HG03432 (cell line): ENCODE measurements around the gene HOXA5.

Experiments used
- ATAC-seq: cut with Tn5 transposase; IDR thresholded peaks from one replicate; pipeline ENCODE4 v1.9.1; 2021; ENCODE audit warnings: mild to moderate bottlenecking, moderate library complexity; ENCODE audit not compliant: unreplicated experiment

HOXA5 gene

DNA sequence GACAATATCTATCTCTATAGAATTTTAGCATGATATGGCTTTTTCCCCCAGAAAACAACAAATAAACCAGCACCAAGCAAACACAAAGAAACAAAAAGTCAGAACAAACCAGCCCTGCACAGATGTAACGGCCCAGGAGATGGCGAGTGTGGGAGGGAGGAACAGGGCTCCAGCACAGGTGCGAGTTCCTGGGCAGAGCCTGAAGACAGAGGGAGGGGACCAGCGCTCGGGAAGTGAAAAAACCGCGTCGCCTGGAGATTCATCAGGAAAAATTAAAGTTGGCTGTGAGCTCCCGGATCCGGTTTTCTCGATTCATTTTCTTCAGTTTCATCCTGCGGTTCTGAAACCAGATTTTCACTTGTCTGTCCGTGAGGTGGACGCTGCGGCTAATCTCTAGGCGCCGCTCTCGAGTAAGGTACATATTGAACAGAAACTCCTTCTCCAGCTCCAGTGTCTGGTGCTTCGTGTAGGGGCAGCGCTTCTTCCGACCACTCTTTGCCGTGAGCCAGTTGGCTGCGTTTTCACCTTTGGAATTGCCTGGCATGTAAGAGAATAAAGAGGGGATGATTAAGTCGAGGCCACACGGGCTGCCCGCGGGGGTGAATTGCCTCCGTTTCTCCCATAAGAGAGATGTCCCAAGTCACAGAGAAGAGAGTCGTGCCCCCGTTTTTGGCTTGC is 28.3 kb upstream of the HOXA5 start:
- ATAC-seq: no peak

DNA sequence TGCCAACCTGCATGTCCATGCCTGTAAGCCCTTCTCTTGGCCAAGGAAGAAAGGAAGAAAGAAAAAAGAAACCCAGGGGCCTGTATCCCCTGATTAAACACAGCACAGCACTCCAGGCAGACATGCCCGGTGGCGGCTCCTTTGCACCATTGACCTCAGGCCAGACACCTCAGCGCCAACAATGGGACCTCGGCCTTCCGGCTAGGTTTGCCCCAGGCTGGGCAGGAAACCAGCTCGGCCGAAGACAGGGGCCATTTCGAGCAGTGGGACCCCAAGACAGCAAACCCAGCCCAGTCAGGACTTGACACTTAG is 27.8 kb upstream of the HOXA5 start:
- ATAC-seq: no peak

DNA sequence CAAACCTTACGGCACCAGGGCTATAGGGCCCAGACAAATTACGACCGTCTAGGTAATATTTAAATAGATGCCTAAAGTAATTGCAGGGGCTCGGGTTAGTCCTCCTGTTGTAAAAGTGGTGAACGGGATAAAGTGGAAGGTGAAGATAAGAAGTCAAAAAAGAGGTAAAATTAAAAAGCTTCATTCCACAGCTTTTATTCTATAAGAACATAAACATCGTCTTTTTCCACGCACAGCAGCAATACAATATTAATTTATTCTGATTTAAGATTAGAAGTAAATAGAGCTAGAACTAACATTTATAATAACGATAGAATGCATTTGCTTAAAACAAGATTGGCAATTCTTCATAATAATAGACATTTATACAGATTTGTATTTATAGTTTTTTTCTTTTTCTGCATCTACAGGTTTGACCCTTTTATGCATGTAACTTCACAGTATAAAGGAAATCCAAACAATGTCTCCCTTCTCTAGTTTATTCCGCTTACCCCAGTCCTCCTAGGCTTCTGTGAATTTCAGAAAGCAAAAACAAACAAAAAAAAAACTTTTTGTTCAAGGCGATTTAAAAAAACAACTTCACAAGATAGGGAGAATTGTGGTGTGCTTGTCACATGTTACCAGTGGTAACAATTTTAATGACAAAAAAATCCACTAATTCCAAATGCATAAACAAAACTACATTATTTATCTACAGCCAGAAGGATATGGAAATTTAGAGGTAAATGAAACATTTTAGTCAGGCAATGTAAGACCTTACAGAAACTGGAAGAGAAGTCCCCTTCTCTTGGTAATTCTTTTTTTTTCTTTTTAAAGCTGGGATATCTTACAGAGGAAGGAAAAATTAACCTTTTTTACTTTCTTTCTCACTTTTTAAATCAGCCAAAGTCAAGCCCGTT is 27.2 kb upstream of the HOXA5 start:
- ATAC-seq: no peak

DNA sequence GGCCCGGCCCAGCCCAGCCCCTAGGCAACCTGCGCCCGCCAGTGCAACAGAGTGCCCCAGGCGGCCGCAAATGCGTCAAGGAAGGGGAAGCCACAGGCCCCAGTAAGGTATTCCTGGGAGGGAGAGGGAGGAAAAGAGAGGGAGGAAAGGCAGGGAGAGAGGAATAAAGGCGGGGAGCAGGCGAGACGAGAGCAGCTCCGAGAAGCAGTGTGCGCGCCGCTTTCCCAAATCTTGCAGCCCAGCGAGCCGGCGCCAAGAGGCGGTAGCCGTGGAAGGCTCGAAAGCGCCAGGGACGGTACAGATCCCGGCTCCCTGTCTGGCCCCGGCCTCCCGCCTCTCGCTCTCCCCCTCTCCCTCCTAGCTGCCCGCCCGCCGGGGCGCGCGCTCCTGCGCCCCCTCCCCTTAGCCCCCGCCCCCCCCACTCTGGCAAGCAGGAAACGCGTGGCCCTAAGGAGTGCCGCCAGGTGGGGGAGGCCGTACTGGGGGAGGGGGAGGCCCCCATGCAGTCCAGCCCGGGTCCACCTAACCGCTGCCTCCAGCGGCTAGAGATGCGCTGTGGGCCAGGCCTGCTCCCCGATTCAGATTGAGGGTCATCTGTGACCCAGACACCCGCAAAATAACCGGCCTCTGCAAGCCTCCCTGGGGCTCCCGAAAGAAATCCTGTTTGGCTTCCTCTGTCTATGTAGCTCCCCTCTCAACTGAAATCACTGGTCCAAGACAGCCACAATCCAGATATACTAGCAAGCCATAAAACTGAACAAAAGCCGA is 26.4 kb upstream of the HOXA5 start:
- no peak for ATAC-seq

DNA sequence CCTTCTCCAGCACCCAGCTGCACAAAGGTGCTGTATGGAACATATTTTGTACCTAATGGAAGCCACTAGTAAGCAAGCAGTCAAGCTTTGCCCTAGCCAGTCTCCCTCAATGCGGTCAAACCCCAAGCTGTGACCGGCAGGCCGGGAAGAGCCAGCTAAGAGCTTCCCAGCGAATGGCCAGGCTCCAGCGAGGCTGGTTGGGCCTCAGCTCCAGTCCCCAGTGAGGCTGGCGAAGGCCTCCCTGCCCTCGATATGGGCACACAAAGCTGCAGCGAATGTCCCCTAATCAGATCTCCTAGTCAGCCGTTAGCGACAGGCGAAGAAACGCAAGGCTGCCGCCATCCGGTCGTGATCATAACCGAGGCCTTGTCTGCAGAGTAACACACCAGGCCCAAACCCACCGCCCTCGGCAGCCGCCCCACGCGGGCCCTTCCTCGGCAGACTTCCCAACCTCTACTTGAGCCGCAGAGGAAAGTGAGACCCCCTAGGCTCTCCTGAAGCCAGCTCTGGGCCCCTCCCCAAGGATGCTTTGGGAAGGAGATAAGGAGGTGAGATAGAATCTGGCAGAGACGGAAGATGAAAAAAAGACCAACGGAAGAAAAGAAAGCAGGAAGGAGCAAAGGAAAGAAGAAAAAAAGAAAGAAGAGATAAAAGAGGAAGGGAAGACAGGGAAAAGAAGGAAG is 24.9 kb upstream of the HOXA5 start:
- ATAC-seq: no peak

DNA sequence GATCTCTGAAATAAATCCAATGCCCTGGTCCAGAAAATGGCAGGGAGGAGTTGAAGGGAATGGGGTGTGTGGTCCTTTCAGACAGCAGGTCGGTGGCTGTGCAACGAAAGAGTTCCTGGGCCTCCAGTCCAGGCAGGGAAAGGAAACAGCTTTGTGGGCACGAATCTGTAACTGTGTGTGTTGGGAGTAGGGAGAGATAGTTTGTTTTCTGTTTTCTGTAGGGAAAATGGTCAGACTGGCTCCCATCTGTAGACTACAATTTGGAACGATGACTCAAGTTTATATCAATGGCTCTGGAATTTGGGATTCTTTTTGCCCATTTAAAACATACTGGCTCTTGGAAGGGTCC is 24.4 kb upstream of the HOXA5 start:
- no peak for ATAC-seq

DNA sequence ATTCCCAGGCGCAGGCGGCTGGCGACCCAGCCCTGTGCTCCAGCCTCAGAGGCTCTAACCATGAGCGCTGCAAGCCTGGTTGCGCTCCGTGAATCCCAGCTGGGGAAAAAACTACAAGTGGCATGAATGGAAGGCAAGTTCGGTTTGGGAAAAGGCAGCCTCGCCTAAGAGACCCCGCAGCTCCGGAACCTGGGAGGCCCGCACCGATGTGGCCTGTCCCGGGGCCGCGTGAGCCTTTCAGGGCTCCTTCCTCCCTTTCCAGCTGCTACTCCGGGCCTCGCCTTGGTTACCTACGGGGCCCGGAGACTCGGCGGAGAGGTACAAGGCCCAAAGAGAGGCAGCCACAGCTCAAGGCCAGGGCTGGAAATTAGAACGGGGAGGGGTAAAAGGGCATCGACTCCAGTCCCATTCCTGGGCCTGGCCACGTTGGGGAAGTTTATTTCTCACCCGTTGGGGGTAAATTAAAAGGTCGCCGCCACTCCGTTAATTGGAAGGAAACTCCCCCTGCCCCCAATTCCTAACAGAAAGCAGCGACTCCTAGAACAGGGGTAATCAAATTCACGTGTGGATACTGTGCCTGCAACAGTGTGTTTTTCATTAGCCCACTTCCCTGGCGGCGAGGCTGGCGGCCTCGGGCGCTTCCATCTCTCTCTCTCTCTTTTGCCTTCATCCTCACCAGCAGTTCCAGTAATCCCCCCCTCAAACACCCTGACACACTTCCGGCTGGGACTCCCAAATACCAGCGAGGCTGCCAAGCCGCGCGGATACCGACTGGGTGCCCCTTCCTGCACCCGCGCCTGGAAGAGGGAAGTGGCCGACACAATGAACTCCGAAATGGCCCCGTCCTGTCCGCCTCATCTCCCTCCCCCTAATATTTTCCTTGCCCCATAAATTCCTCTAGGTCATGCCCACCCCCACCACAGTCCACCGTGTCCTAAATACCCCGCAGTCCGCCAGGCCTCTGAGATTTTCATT is 23.3 kb upstream of the HOXA5 start:
- ATAC-seq: no peak

DNA sequence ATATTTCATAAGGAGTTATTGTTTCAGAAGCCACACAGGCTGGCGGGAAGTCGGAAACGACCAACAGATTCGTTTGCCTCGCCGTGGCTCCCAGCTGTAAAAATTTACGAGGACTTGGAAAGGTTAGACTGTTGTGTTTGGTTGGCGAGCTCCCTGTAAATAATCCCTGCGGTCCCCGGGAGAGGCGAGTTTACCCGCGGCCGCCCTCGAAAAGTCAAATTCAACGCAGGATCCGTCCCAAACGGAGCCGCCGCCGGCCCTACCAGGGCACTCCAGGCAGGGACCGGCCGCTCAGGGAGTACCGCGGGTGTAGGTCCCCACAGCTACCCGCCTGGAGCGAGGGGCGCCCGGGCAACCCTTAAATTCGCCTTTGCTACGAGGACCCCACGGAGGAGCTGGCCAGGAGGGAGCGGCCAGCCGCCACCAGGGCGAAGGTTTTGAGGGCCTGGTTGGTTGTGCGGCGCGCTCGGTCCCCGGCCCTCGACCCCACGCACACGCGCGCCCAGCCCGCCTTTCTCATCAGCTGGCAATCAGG is 22.6 kb upstream of the HOXA5 start:
- no peak for ATAC-seq

DNA sequence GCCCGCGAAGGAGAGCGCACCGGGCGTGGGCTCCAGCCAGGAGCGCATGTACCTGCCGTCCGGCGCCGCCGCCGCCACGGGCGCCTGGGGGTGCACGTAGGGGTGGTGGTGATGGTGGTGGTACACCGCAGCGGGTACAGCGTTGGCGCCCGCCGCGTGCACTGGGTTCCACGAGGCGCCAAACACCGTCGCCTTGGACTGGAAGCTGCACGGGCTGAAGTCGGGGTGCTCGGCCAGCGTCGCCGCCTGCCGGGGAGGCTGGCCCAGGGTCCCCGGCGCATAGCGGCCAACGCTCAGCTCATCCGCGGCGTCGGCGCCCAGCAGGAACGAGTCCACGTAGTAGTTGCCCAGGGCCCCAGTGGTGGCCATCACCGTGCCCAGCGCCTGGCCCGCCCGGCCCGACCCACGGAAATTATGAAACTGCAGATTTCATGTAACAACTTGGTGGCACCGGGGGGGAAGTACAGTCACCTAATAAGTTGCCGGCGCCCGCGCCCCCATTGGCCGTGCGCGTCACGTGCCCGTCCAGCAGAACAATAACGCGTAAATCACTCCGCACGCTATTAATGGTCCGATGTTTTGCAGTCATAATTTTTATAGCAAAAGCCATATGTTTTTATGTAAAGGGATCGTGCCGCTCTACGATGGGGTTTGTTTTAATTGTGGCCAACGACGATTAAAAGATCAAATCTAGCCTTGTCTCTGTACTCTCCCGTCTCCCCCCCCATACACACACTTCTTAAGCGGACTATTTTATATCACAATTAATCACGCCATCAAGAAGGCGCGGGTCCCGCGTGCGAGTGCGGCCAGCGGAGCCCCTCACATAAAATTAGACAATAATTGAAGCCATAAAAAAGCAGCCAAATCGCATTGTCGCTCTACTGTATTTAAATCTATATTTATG is 21.9 kb upstream of the HOXA5 start, which contains the start of gene HOXA9:
Gene HOXA9, minus strand, starts transcription at position 449 of the 907 bp plus-strand sequence. Its CDS starts 80 bp downstream, at position 369.
- ATAC-seq: no peak

DNA sequence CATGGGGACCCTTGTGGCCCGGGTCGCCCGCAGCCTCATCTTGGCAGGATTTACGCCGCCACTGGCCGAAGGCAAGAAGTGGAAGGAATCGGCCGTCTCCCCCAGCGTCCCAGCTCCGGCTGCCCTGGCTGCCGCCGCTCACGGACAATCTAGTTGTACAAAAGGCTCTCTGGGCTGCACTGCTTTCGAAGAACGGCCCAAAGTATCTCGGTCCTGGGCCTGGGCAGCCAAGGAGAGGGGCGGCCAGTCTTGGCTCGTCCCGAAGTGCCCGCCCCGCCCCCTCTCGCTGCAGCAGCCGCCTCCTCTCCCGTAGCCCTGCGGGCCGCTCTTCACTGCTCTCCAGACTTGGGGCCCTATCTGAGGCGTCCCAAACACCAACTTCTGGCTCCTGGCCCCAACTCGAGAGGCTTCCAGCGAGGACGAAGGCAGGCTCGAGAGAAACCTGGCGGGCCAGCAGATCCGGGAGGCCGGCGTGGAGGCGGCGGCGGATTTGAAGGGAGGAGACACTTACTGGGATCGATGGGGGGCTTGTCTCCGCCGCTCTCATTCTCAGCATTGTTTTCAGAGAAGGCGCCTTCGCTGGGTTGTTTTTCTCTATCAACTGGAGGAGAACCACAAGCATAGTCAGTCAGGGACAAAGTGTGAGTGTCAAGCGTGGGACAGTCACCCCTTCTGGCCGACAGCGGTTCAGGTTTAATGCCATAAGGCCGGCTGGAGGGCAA is 21.0 kb upstream of the HOXA5 start:
- ATAC-seq: no peak

DNA sequence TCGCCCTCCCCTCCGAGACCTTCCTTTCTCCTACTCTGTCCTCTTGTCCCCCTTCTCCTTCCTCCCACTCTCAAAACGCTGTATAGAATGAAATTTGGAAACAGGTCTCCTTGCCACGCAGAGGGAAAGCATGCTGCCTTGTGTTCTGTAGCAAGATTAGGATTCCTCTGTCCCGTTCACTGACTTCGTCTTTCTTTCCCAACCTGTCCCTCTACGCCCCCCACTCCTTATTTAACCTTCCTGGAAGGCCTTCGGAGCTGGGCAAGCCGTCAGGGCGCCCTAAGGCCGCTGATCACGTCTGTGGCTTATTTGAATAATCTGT is 20.5 kb upstream of the HOXA5 start:
- no peak for ATAC-seq

DNA sequence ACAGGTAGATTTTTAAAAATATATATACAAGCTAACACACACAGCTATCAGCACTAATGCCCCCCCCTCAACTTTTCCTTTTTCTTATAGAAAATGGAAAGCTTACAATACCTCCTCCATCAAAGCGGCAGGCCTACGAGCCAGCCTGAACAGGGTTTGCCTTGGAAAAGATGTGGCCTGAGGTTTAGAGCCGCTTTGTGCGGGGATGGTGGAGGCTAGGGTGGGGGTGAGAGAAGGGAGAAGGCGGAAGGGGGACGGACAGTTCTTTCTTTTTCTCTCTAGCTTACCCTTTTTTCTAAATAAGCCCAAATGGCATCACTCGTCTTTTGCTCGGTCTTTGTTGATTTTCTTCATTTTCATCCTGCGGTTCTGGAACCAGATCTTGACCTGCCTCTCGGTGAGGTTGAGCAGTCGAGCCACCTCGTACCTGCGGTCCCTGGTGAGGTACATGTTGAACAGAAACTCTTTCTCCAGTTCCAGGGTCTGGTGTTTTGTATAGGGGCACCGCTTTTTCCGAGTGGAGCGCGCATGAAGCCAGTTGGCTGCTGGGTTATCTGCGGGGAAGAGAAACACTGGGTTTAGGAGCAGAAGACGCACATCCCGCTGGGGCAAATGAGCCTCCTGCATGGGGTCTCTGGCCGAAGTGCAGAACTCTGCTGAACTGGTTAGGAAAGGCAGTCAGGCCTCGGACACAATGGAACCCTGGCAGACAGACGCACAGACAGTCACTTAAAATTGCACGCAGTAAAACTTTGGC is 20.0 kb upstream of the HOXA5 start:
- ATAC-seq: no peak

DNA sequence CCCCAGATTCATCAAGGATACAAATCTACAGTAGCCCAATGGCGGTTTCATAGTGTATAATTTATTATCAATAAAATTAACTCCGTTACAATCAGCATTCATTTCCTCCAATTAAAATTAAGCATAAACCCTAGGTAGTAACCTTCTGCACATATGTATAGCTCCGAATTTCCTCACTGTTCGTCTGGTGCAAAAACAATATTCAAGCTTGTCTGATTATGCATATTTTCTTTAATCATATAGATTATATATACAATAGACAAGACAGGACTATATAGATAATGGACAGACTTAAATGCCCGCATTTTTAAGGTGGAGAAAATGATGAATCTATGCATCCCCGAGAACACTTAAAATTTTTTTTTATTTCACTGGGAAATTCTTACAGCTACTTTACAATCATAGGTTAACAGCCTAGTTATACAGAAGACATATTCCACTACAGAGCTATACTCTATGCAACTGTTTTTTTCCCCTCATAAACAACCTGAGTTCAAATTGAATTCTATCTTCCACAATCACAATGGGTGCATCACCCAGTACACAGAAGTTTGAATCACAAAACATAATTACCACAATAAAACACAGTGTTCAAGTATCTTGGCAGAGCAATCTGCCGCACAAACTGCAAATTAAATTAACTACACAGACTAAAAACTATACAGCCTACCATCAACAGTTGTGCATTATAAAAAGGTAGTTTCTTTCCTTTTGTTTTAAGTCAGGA is 19.2 kb upstream of the HOXA5 start:
- ATAC-seq: no peak

DNA sequence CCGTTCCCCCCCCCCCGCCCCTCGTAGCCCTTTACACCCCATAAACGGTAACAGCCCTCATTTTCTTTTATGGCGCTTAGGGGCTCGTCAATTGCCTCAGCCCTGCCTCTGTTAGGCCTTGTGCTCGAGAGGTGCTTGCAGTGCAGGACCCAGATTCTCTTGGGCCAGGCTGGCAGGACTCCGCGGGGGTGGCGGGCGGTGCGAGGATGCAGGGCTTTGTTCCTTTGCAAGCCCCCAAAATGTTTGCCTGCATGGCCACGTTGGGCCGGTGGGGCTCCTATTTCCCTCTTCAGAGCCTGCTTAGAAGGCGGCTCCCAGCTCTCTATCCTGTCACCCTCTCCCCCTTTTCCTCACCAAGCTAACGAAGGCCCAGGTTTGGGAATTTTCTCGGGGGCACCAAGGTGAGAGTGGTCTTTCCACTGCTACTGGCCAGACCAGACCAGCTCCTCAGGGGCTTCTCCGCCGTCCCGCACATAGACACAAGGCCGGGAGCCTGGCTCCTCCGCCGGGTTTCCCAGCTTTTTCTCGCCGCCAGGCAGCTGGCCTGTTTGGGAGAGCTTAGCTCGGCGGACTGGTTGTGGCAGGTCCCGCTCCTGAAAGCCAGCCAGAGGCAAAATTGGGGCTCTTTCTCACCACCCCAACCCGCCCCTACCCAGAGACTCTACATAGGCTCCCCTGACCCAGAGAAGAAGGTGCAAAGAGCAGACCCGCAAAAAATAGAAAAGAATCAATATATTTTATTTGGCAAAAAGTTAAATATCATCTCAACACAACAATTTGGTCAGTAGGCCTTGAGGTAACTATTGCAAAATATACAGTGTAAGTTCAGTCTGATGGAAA is 18.5 kb upstream of the HOXA5 start:
- no peak for ATAC-seq

DNA sequence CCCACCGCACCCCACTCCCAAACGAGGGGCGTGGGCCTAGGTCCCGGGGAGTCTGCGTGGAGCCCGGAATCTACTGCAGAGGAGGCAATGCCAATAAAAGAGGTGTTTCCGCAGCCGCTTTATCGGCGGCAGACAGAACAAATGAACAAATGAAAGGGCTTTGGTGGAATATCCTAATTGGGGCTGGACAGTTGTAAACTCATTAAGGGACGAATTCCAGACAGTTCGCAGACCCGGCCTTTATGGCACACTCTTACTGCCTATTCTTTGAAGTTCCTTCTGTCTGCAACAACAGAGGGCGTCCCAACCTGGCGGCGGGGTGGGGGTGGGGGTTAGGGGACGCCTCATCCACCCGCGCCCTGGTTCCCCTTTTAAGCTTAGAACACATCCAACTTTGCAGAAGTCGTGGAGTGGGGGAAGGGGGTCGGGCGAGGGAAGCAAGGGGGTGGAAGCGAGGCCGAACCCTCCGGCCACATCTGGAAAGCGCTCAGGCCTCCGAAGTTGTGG is 17.8 kb upstream of the HOXA5 start:
- ATAC-seq: no peak
